Endodermal cell (in vitro differentiated cells): Measurements from ENCODE around the gene BEND5. TPM values are rescaled to one million over a fixed set of nuclear protein-coding genes. Genes with fewer than 3 reads are reported as not detected.
A peak's percentile ranks its signal among the peaks of the same experiment; 100 is the strongest.

Source experiments
- DNase-seq: peaks from one replicate; pipeline ENCODE4 v3.0.0-alpha.2; 2017
- H3K27ac ChIP-seq: 2 replicates; pipeline ENCODE4 v1.5.1; 2013; ENCODE audit warnings: mild to moderate bottlenecking, low read depth, low read length, moderate library complexity
- H3K27me3 ChIP-seq: 2 replicates; pipeline ENCODE4 v1.6.1; 2013; ENCODE audit warnings: mild to moderate bottlenecking, low read length, moderate library complexity; ENCODE audit not compliant: insufficient read depth, control insufficient read depth, poor library complexity, severe bottlenecking
- H3K36me3 ChIP-seq: 2 replicates; pipeline ENCODE4 v1.7.0; 2013; ENCODE audit warnings: mild to moderate bottlenecking, low read length, moderate library complexity; ENCODE audit not compliant: control insufficient read depth, insufficient read depth
- H3K4me1 ChIP-seq: one replicate; pipeline ENCODE4 v1.7.0; 2013; ENCODE audit warnings: low read length; ENCODE audit not compliant: control insufficient read depth, insufficient read depth
- H3K4me3 ChIP-seq: 2 replicates; pipeline ENCODE4 v1.5.1; 2013; ENCODE audit warnings: mild to moderate bottlenecking, low read length, moderate library complexity
- H3K9ac ChIP-seq: 2 replicates; pipeline ENCODE4 v1.6.1; 2013; ENCODE audit warnings: mild to moderate bottlenecking, low read length, moderate library complexity; ENCODE audit not compliant: poor library complexity, severe bottlenecking; ENCODE audit errors: extremely low read depth
- H3K9me3 ChIP-seq: 2 replicates; pipeline ENCODE4 v1.6.1; 2013; ENCODE audit warnings: mild to moderate bottlenecking, low read length, moderate library complexity; ENCODE audit not compliant: control insufficient read depth
- H3K27ac Mint-ChIP-seq: 2 replicates; pipeline ENCODE4 v1.8.0; 2020; ENCODE audit warnings: mixed read lengths
- H3K27me3 Mint-ChIP-seq: 2 replicates; pipeline ENCODE4 v1.8.0; 2021; ENCODE audit warnings: mild to moderate bottlenecking, mixed read lengths; ENCODE audit not compliant: insufficient read depth
- H3K36me3 Mint-ChIP-seq: 2 replicates; pipeline ENCODE4 v1.8.0; 2020; ENCODE audit warnings: low read depth, mixed read lengths
- H3K4me1 Mint-ChIP-seq: 2 replicates; pipeline ENCODE4 v1.8.0; 2020; ENCODE audit warnings: mixed read lengths
- H3K4me3 Mint-ChIP-seq: 2 replicates; pipeline ENCODE4 v1.8.0; 2020; ENCODE audit warnings: mild to moderate bottlenecking, moderate library complexity, mixed read lengths
- H3K9me3 Mint-ChIP-seq: 2 replicates; pipeline ENCODE4 v1.8.0; 2020; ENCODE audit warnings: mild to moderate bottlenecking, mixed read lengths
- CTCF ChIP-seq: fragments of 200-600 bp; sonication (generic); conservative IDR thresholded peaks from 2 replicates; pipeline ENCODE4 v1.5.0; 2021; ENCODE audit warnings: antibody characterized with exemption, mild to moderate bottlenecking
- WGBS, 2 experiments: methylation state at CpG; one replicate each; pipeline versions ENCODE4 v1.1.5 to v1.1.7; 2013; ENCODE audit warnings: missing lambda C conversion rate in 2 of 2, mixed read lengths in 1 of 2; ENCODE audit not compliant: insufficient coverage in 1 of 2, insufficient read length in 1 of 2; 5-methylcytosine and 5-hydroxymethylcytosine counted together
- total RNA-seq, 2 donors: library from RNA; stranded (reverse); fragmentation: NEBNext Ultra II Directional in 1 of 2; extraction: Animal tissue kit (Norgen Biotek cat#: 25700) in 1 of 2; gene quantifications; 2 replicates in 1 of 2; 3 replicates in 1 of 2; pipeline ENCODE4 v1.2.1, GENCODE V29; 2021

Gene BEND5
- total RNA-seq, 2 donors from 2014 or later = 5.9 to 6.1 TPM

DNA sequence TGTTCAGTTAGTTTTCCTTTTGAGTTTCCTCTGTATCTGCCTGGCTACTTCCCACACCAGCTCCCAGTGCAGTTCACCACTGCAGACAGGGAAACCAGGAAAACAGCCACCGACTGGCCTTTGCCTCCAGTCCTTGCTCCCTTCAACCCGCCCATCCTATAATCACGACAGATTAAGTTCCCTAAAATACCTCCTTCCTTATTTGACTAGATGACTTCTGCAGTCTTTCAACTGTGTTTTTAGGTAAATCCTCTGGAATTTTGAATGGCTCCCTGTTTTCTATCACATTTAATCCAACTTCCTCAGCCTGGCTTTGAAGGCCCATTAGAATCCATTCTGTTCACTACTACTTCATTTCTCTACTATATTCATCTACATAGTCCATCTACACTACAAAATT lies 37.6 kb downstream of the BEND5 start:
- H3K4me1 ChIP-seq = peaks cover 9% of the 10 kb centered on the region
- no peak for TF ChIP-seq CTCF
- Mint-ChIP-seq H3K27ac (no peak overlapping the region), H3K9me3 (no peaks in the 10 kb centered on the region), H3K4me1 (peaks cover 15% of the 10 kb centered on the region), H3K4me3 (no peak overlapping the region), H3K27me3 (no peaks in the 10 kb centered on the region), H3K36me3 (peaks cover 14% of the 10 kb centered on the region)
- H3K36me3 ChIP-seq = peaks cover 3% of the 10 kb centered on the region
- no peak for DNase-seq
- H3K9ac ChIP-seq = no peak overlapping the region
- H3K27me3 ChIP-seq = no peaks in the 10 kb centered on the region
- no peak overlapping the region for H3K4me3 ChIP-seq
- no peaks in the 10 kb centered on the region for H3K9me3 ChIP-seq
- 61 to 67% methylated on average over 3 of the region's 3 CpGs for WGBS, 2 experiments
- no peak overlapping the region for H3K27ac ChIP-seq

DNA sequence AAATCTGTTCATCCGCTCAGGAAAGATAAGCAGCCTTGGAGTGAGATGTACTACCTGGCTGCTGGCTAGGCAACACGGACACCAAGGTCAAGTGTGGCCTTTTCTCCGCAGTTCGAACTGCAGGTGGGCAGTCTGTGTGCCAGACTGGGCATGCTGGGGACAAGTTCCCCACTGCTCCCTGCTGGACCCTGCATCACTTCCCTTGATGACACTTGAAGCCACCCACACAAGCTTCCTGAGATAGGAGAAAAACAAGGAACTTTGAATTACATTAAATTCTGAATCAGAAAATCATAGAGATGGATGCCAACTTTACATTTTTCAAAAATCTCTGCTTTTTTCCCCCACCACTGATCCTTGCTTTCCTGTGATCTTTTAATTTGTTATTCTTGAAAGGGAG lies 38.3 kb downstream of the BEND5 start:
- H3K4me3 ChIP-seq = no peak overlapping the region
- no peaks in the 10 kb centered on the region for H3K9me3 Mint-ChIP-seq
- no peak for TF ChIP-seq CTCF
- no peak for DNase-seq
- H3K9ac ChIP-seq = no peak overlapping the region
- H3K27ac ChIP-seq = no peak overlapping the region
- 84 to 90% methylated on average over 4 of the region's 4 CpGs for WGBS, 2 experiments
- no peak overlapping the region for H3K4me3 Mint-ChIP-seq
- no peaks in the 10 kb centered on the region for H3K27me3 ChIP-seq
- H3K27ac Mint-ChIP-seq = no peak overlapping the region
- H3K9me3 ChIP-seq = no peaks in the 10 kb centered on the region
- H3K36me3 ChIP-seq = peaks cover 3% of the 10 kb centered on the region
- peaks cover 4% of the 10 kb centered on the region for H3K4me1 ChIP-seq
- H3K27me3 Mint-ChIP-seq = no peaks in the 10 kb centered on the region
- H3K4me1 Mint-ChIP-seq = peaks cover 11% of the 10 kb centered on the region
- H3K36me3 Mint-ChIP-seq = peaks cover 17% of the 10 kb centered on the region

GRCh38 chr1:48735796-48736195 lies 40.9 kb downstream of the BEND5 start:
- H3K9me3 Mint-ChIP-seq = no peaks in the 10 kb centered on the region
- H3K4me3 Mint-ChIP-seq = no peak overlapping the region
- no peaks in the 10 kb centered on the region for H3K36me3 ChIP-seq
- no peak overlapping the region for H3K9ac ChIP-seq
- no peaks in the 10 kb centered on the region for H3K27me3 ChIP-seq
- TF ChIP-seq CTCF = no peak
- H3K4me3 ChIP-seq = no peak overlapping the region
- peak overlapping the region; percentile 25 for H3K27ac ChIP-seq
- no peaks in the 10 kb centered on the region for H3K4me1 Mint-ChIP-seq
- peaks cover 19% of the 10 kb centered on the region for H3K36me3 Mint-ChIP-seq
- H3K27me3 Mint-ChIP-seq = no peaks in the 10 kb centered on the region
- DNase-seq = no peak
- no peaks in the 10 kb centered on the region for H3K4me1 ChIP-seq
- H3K27ac Mint-ChIP-seq = no peak overlapping the region
- H3K9me3 ChIP-seq = no peaks in the 10 kb centered on the region
- 85 to 86% methylated on average over 3 to 6 of the region's 6 CpGs for WGBS, 2 experiments
